ENCODE data around the gene DDI1.
"Not testable (repeated sequence)": the region's sequence is repeated elsewhere in the genome, so short reads cannot be mapped to it uniquely, and the experiment has no call there.

DDI1 gene

GRCh38 chr11:104015649-104016415 lies 20.6 kb upstream of the DDI1 start:
- ATAC-seq, result no peak
- no peak overlapping the region for H3K4me3 Mint-ChIP-seq
- no peak overlapping the region for H3K27ac Mint-ChIP-seq
- no peaks in the 10 kb centered on the region for H3K27me3 Mint-ChIP-seq
- H3K36me3 Mint-ChIP-seq (ENCODE audit: low read depth), result no peaks in the 10 kb centered on the region
- no peak for DNase-seq
- H3K4me1 Mint-ChIP-seq, result no peaks in the 10 kb centered on the region
- H3K9me3 Mint-ChIP-seq, result no peaks in the 10 kb centered on the region

GRCh38 chr11:104024572-104024971 lies 11.9 kb upstream of the DDI1 start:
- Mint-ChIP-seq H3K4me3 (no peak overlapping the region), H3K4me1 (no peaks in the 10 kb centered on the region), H3K27ac (no peak overlapping the region), H3K9me3 (no peaks in the 10 kb centered on the region), H3K36me3 (ENCODE audit: low read depth) (no peaks in the 10 kb centered on the region), H3K27me3 (no peaks in the 10 kb centered on the region)
- ATAC-seq (no peak), DNase-seq (no peak)

GRCh38 chr11:104028476-104029263 lies 7.8 kb upstream of the DDI1 start:
- no peak for ATAC-seq
- no peak overlapping the region for H3K27ac Mint-ChIP-seq
- no peaks in the 10 kb centered on the region for H3K4me1 Mint-ChIP-seq
- DNase-seq, result no peak
- H3K9me3 Mint-ChIP-seq, result peaks cover 4% of the 10 kb centered on the region
- no peak overlapping the region for H3K4me3 Mint-ChIP-seq
- no peaks in the 10 kb centered on the region for H3K27me3 Mint-ChIP-seq
- H3K36me3 Mint-ChIP-seq (ENCODE audit: low read depth), result no peaks in the 10 kb centered on the region

GRCh38 chr11:104033134-104033533 lies 3.3 kb upstream of the DDI1 start:
- no peaks in the 10 kb centered on the region for H3K36me3 Mint-ChIP-seq (ENCODE audit: low read depth)
- no peak overlapping the region for H3K4me3 Mint-ChIP-seq
- ATAC-seq (no peak), DNase-seq (no peak)
- peaks cover 4% of the 10 kb centered on the region for H3K9me3 Mint-ChIP-seq
- H3K27ac Mint-ChIP-seq, result no peak overlapping the region
- H3K27me3 Mint-ChIP-seq, result no peaks in the 10 kb centered on the region
- no peaks in the 10 kb centered on the region for H3K4me1 Mint-ChIP-seq

- DNase-seq (no peak), ATAC-seq (no peak)
- H3K4me1 Mint-ChIP-seq, result no peaks in the 10 kb centered on the region
- peaks cover 4% of the 10 kb centered on the region for H3K9me3 Mint-ChIP-seq
- no peaks in the 10 kb centered on the region for H3K36me3 Mint-ChIP-seq (ENCODE audit: low read depth)
- H3K27ac Mint-ChIP-seq, result no peak overlapping the region
- no peaks in the 10 kb centered on the region for H3K27me3 Mint-ChIP-seq
- H3K4me3 Mint-ChIP-seq, result no peak overlapping the region
Observed at GRCh38 chr11:104033561-104033960, 2.9 kb upstream of the DDI1 start.

GRCh38 chr11:104036995-104037394 lies 555 bp downstream of the DDI1 start:
- Mint-ChIP-seq H3K9me3 (no peaks in the 10 kb centered on the region), H3K36me3 (ENCODE audit: low read depth) (no peaks in the 10 kb centered on the region), H3K4me3 (no peak overlapping the region), H3K27me3 (peaks cover 2% of the 10 kb centered on the region), H3K27ac (no peak overlapping the region), H3K4me1 (no peaks in the 10 kb centered on the region)
- ATAC-seq (no peak), DNase-seq (no peak)

GRCh38 chr11:104041792-104042191 lies 5.4 kb downstream of the DDI1 start:
- ATAC-seq (no peak), DNase-seq (no peak)
- Mint-ChIP-seq H3K27ac (no peak overlapping the region), H3K9me3 (no peaks in the 10 kb centered on the region), H3K4me3 (no peak overlapping the region), H3K4me1 (no peaks in the 10 kb centered on the region), H3K27me3 (peaks cover 2% of the 10 kb centered on the region), H3K36me3 (ENCODE audit: low read depth) (no peaks in the 10 kb centered on the region)

GRCh38 chr11:104043142-104043541 lies 6.7 kb downstream of the DDI1 start:
- no peaks in the 10 kb centered on the region for H3K4me1 Mint-ChIP-seq
- H3K9me3 Mint-ChIP-seq, result no peaks in the 10 kb centered on the region
- no peaks in the 10 kb centered on the region for H3K36me3 Mint-ChIP-seq (ENCODE audit: low read depth)
- no peak overlapping the region for H3K27ac Mint-ChIP-seq
- ATAC-seq (no peak), DNase-seq (no peak)
- no peak overlapping the region for H3K4me3 Mint-ChIP-seq
- peaks cover 2% of the 10 kb centered on the region for H3K27me3 Mint-ChIP-seq

- Mint-ChIP-seq H3K36me3 (ENCODE audit: low read depth) (no peaks in the 10 kb centered on the region), H3K4me1 (no peaks in the 10 kb centered on the region), H3K9me3 (no peaks in the 10 kb centered on the region), H3K27me3 (peaks cover 2% of the 10 kb centered on the region), H3K4me3 (no peak overlapping the region), H3K27ac (no peak overlapping the region)
- no peak for DNase-seq
- ATAC-seq, result no peak
Observed at GRCh38 chr11:104043678-104044239, 7.3 kb downstream of the DDI1 start.

GRCh38 chr11:104046331-104046730 lies 9.9 kb downstream of the DDI1 start:
- ATAC-seq (no peak), DNase-seq (no peak)
- H3K36me3 Mint-ChIP-seq (ENCODE audit: low read depth), result no peaks in the 10 kb centered on the region
- H3K9me3 Mint-ChIP-seq, result no peaks in the 10 kb centered on the region
- H3K27ac Mint-ChIP-seq, result no peak overlapping the region
- no peak overlapping the region for H3K4me3 Mint-ChIP-seq
- H3K4me1 Mint-ChIP-seq, result no peaks in the 10 kb centered on the region
- no peaks in the 10 kb centered on the region for H3K27me3 Mint-ChIP-seq

- not testable (repeated sequence) for ATAC-seq; H3K27ac Mint-ChIP-seq; H3K27me3 Mint-ChIP-seq; H3K4me3 Mint-ChIP-seq; H3K36me3 Mint-ChIP-seq (ENCODE audit: low read depth); H3K4me1 Mint-ChIP-seq; H3K9me3 Mint-ChIP-seq; DNase-seq
Observed at GRCh38 chr11:104046858-104047257, 10.4 kb downstream of the DDI1 start.

- Mint-ChIP-seq H3K9me3 (no peaks in the 10 kb centered on the region), H3K27ac (no peak overlapping the region), H3K27me3 (no peaks in the 10 kb centered on the region), H3K4me3 (no peak overlapping the region), H3K4me1 (no peaks in the 10 kb centered on the region), H3K36me3 (ENCODE audit: low read depth) (no peaks in the 10 kb centered on the region)
- DNase-seq (no peak), ATAC-seq (no peak)
Observed at GRCh38 chr11:104049116-104049515, 12.7 kb downstream of the DDI1 start.

GRCh38 chr11:104051778-104052177 lies 15.3 kb downstream of the DDI1 start:
- no peak for DNase-seq
- Mint-ChIP-seq H3K4me1 (no peaks in the 10 kb centered on the region), H3K27me3 (no peaks in the 10 kb centered on the region), H3K36me3 (ENCODE audit: low read depth) (no peaks in the 10 kb centered on the region), H3K27ac (no peak overlapping the region), H3K9me3 (no peaks in the 10 kb centered on the region), H3K4me3 (no peak overlapping the region)
- ATAC-seq, result no peak

- H3K36me3 Mint-ChIP-seq (ENCODE audit: low read depth), result no peaks in the 10 kb centered on the region
- no peaks in the 10 kb centered on the region for H3K27me3 Mint-ChIP-seq
- H3K4me3 Mint-ChIP-seq, result no peak overlapping the region
- no peak overlapping the region for H3K27ac Mint-ChIP-seq
- no peak for ATAC-seq
- DNase-seq, result no peak
- H3K9me3 Mint-ChIP-seq, result no peaks in the 10 kb centered on the region
- no peaks in the 10 kb centered on the region for H3K4me1 Mint-ChIP-seq
Observed at GRCh38 chr11:104053743-104054478, 17.5 kb downstream of the DDI1 start.
